Myocyte (in vitro differentiated cells): ENCODE measurements around the gene DHCR7. TPM values are rescaled to one million over a fixed set of nuclear protein-coding genes. Genes with fewer than 3 reads are reported as not detected.

Source experiments
- DNase-seq: peaks from one replicate; pipeline ENCODE4 v3.0.0-alpha.2; 2012; ENCODE audit warnings: low read depth
- total RNA-seq: library from RNA; depleted of rRNA; stranded (reverse); fragments of >200 nt; gene quantifications from 2 replicates; pipeline ENCODE4 v1.2.3, GENCODE V29; 2014

The DHCR7 gene
- total RNA-seq, 1 donor from 2014 or later = 87.5 TPM

DNA sequence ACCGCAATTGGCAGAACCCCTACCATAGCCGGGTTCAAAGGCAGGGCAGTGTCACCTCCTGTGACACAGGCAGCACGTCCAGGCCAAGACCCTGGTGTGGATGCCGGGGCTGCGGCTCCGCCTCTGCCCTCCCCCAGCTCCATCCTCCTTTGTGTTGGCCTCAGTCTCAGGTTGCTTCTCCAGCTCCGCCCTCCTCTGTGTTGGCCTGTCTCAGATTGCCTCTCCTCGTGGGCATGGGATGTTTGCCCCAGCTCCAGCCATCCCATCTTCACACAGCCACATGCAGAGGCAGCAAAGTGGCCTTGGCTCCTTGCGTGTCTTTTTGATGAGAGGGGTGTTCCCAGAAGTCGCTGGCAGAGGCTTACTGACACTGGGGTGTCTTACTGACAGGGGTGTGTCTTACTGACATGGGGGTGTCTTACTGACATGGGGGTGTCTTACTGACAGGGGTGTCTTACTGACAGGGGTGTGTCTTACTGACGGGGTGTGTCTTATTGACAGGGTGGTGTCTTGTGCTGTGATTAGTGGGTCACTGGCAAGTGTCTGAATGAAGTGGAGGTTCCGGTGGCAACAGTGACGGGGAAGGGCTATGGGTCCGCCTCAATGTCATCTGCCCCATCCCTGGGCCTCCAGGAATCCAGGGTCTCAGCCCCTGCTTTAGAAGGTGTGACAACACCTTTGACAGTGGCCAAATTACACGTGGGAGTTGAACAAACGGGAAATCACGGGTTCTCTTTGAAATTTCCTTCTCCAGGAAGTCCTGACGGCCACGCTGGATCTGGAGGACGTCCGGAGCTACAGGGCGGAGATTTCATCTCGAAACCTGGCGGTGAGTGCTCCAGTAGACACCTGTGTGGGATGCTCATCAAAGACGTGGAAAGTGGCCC lies 29.7 kb upstream of the DHCR7 start:
- no peak for DNase-seq

DNA sequence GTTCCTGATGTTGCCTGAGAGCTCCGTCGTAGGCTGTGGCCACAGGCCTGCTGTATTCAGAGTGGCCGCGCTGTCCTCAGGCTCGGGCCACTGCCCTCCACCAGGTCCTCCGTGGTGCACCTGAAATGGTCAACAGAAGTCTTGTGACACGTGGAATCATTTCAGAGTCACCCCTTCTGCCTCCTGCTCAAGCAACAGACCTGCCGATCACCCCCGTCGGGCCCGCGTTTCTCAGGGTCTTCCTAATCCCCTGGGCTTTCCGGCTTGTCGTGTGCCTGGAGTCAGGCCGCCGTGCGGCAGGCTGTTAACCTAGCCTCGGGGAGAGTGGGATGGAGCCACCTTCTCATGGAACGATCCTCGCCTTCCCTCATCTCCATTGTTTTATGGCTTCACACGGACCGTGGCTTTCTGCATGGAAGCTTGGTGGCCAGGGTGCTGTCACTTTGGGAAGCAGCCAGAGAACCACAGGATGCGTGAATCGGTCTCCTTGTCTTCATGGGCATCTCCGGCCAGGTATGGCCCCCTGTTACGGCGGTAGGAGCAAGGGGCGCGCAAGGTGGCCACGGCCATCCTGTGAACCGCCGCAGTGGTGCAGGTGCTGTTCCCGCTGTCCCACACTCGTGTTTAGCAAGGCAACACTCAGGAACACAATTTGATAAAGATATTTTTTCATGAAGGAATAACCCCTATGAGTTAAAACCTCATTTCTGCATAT lies 28.9 kb upstream of the DHCR7 start:
- DNase-seq = no peak

DNA sequence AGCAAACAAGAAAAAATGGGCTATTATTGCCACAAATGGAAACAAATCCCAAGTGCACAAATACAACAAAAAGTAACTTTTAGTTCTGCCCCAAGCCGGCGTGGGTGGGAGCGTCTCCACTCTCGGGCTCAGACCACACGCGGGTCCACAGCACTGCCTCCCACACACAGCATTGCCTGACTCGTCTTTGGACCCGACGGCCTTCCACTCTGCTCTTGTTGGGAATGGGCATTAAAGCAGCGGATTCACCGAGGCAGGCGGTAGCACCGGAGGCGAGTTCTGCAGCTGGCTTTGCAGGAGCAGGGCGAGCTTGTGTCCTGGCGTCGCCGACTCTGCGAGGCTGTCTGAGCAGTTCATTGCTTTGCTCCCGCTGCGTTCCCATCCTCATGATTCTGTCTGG lies 27.8 kb upstream of the DHCR7 start:
- DNase-seq = no peak

DNA sequence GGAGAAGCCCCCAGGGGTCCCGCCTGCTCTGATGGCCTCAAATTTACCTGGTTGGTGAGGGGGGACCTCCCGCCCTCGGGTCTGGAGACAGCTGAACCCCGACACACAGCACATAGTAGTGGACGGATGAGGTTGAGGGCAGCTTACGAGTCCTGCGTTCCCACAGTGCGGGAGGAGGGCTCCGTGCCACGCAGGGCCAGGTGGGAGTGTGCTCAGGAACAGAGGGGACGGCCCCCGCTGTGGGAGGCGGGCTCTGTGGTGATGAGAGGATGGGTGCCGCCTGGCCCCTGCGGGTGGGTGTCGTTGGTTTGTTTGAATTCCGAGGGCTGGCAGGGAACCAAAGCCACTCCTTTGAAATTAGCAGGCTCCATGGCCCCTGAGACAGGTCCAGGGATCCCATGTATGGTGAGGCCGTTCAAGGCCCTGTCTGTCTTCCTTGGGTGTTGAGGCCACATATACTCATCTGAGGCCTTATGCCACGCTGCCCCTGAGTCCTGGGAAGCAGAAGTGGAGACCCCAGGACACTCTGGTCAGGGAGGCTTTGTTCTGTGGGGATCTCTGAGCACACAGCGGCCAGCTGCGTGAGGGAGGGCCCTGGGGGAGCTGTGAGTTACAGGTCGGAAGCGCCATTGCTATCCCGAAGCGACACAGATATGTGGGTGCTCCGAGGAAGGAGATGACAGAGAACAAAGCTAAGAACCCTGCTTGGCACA lies 26.7 kb upstream of the DHCR7 start:
- DNase-seq = no peak

DNA sequence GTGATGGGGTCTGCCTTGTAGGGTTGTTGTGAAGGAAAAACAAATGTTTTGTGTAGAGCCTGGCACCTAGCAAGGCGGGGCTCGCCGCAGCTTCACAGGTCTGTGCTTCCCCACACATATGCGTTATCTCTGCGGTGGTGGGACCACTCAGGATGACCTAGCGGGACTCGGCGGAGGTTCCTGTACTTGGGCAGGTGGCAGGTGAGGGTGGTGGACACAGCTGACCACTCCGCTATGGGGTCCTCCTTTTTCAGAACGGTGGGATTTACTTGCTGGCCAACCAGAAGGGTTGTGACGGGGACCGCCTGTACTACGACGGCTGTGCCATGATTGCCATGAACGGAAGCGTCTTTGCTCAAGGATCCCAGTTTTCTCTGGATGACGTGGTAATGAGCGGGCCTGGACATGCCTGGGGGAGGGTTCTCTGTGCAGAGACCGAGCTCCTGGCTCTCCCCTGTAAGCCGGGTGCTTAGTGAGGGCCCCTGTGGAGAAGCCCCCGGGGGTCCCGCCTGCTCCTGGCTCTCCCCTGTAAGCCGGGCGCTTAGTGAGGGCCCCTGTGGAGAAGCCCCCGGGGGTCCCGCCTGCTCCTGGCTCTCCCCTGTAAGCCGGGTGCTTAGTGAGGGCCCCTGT lies 26.1 kb upstream of the DHCR7 start:
- no peak for DNase-seq

DNA sequence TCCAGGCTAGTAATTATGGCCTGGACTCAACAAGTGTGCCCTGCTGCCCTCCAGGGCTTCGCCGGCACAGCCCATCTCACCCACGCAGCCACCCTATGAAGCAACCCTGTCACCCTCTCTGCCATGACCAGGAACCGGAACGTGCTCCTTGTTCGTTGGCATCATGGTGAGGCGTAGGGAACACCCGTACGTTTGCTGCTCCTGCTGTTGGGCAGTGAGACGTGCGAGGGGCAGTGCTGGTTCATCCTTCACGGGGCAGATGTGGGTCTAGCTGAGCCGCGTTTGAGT lies 25.5 kb upstream of the DHCR7 start:
- DNase-seq = no peak

DNA sequence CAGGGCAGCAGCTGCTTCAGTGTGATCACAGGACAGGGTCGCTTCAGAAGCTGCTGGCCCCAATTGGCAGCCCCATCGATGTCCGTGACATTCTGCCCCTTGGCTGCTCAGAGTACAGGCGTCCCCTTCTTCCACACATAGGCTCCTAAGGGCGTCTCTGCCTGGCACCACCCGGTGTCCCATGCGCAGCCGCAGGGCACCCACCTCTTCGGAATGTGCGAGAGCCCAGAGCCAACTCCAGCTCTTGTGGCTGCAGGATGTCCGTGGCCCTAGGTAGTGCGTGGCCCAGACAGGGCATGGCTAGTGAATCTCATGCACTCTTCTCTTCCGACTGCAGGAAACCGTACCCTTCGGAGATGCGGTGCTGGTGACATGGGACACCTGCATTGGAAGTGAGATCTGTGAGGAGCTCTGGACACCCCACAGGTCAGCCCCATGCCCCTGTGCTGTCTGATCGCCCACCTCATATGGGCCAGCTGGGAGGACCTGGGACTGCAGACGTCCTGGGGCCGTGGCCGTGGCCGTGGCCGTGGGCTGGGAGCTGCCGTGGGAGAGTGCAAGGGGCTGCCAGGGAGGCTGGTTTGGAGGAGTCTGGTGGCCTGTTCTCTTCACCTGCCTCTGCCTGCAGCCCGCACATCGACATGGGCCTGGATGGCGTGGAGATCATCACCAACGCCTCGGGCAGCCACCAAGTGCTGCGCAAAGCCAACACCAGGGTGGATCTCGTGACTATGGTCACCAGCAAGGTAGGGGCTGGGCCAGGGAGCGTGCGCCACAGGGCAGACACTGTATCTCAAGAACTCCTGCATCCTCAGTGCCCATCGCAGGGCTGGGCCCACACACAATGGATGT lies 25.0 kb upstream of the DHCR7 start:
- no peak for DNase-seq

DNA sequence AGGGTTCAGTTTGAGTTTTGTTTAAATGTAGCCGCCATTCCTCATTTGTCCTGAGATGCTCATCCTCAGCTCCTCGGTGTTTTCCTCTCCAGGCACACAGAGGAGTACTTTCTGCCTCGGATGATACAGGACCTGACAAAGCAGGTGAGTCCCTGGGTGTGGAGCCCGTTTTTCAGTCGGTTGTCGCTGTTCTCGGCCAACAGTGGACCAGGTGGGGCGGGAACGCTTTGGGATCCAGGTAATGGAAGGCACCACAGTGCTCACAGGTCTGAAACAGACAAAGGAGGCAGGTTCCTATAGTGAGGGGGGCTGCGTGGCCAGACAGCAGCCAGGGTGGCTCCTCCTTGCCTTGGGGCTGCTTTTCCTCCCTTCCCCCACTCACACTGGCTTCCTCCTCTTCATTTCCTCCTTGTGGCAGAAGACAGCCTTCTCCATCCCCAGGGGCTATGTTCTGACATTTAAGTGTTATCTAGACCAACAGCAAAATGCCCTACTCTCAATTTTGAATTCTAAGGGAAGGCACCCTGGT lies 24.2 kb upstream of the DHCR7 start:
- DNase-seq = no peak

DNA sequence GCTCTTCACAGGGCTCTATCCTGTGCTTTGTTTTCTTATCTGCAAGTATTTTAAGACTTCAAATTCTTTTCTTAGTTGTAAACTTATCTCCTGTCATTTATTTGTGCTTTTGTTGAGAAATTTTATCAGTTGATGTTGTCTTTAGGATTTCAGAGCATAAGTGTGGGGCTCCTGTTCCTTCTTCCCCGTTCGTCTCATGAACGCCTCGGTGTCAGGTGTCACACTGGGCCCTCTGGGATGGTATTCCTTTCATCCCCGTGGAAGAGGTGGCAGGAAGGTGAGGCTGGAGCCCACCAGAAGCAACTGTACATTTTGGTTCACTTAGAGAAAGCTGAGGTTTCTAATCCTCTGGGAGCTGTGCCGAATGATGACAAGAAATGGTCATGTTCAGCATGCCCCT lies 22.8 kb upstream of the DHCR7 start:
- no peak for DNase-seq

DNA sequence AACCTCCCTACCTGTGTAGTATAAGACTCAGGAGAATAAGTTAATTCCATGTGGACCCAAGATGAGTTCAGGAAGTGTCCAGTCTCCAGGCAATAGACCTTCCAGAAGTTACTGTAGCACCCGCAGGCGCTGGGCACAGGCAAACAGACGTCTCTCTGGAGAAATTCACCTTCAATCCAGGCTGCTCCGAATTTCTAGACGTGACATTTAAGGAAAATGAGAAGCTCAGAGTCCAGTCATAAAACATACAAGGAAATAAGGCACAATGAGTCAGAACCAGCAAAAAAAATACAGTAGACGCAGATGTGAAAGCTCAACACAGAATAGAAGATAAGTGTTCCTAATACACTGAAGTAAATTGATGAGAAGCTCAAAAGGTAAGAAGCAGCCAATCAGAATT lies 19.0 kb upstream of the DHCR7 start:
- no peak for DNase-seq

DNA sequence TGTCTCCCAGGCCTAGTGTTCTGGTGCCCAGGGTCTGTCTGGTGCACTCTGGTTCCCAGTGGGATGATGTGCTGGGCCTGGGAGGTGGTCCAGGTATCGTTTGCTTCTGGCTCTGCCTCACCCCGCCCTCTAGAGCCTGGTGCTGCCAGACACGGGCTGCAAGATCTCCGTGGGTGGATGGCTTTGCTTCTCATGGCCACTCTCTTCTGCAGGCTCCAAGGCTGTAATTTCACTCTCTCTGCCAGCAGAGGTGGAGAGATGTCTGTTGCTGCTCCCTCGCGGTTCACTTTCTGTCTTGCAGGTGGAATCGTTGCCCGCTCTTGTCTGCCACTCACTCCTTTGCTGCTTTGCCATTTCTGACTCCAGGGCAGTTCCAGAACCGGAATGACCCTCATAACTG lies 18.2 kb upstream of the DHCR7 start:
- no peak for DNase-seq

DNA sequence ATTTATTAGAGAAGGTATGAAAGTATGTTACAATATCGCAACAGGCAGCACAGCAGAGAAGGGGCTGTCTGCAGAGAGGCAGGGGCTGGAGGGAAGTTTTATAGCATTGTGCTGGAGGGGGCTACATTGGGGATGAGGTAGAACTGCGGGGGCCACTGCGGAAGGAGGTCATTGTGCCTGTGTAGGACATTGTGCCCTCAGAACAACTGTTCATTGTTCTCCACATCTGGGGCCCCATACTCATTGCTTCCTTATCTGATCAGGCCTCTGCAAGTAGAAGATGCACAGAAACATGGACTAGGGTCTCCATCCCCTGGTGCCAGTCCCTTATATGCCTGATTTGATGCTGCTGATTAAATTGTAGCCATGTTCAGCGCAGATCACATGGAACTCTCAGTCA lies 16.9 kb upstream of the DHCR7 start:
- no peak for DNase-seq

DNA sequence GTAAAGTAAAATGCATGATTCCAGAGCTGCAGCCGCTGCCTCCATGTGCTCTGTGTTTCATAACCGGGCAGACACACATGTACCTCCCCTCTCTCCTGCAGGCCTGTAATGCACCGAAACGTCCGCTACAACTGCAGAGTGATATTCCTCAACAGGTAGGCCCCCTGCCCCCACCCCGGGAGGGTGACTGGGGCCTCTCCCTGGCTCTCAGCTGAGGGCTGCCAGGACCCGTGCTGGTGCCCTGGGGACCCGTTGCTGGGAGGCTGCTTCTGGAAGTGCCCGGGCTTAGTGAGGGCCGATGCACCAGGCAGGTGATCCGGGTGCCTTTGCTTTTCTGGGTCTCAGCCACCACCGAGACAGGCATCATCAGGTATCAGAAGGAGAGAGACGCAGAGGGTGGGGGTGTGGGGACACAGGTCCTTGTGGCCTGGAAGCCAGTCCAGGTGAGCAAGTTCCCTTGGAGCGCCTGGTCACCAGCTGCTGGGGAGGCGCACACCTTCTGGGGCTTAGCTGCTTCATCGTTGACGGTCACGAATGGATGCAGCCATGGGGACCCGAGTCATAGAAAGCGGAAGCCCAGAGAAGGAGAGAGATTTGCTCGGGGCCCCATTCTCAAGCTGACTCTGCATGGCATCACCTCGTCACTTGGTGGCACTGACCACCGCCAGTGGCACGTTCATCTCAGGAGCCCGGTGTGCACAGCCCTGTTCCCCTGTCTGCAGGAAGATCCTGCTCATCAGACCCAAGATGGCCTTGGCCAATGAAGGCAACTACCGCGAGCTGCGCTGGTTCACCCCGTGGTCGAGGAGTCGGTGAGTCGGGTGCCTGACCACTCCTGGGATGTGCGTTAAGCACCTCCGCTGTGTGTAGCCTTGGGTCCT lies 15.4 kb upstream of the DHCR7 start:
- no peak for DNase-seq

DNA sequence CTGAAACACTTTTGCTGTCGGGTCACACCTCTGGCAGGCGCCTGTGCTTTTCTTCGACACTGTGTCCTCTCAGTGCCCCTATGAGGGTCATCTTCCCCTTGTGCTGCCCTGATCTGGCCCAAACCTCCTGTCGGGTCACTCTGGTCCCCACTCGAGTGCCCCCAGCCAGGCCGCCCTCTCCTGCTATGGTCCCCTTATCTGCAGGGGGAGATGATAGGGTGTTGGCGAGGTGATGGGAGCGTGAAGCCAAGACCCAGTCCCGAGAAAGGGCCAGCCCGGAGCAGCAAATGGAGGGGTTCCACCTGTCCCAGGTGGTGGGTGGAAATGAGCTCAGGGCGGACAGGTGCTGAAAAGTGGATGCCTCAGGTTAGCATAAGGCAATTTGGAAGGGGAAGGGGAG lies 14.5 kb upstream of the DHCR7 start:
- no peak for DNase-seq

DNA sequence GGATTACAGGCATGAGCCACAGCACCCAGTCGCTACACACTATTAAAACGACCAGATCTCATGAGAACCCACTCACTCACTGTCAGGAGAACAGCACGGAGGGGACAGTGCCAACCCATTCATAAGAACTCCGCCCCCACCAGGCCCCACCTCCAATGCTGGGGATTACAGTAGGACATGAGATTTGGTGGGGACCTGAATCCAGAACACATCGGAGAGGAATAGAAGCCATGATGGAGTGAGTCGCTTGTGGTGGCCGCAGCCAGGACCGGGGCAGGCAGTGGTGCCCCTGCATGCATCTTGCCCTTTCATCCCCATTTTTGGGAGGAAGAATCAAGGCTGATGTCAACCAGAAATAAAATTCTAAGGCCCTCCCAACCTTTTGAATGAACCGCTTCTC lies 13.5 kb upstream of the DHCR7 start:
- no peak for DNase-seq

DNA sequence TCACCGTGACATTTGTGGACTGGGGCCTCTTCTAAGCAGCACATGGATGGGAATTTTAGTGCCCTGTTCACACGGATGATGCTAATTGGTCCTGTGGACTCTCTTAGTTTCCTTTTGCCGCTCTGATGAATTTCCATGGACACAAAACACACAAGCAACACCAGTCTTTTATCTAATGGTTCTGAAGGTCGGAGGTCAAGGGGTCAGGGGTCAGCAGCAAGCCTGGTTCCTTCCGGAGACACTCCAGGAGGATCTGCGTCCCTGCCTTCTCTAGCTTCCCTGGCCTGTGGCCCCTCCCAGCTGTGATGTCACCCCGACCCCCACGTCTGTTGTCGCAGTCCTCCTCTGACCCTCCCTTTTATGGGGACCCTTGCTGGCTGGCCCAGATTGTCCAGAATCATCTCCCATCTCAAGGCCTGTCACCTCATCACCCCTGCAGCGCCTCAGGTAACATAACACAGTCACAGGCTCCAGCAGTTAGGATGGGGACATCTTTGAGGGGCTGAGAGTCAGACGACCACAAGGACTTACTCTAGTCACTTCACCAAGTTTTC lies 11.7 kb upstream of the DHCR7 start:
- no peak for DNase-seq

DNA sequence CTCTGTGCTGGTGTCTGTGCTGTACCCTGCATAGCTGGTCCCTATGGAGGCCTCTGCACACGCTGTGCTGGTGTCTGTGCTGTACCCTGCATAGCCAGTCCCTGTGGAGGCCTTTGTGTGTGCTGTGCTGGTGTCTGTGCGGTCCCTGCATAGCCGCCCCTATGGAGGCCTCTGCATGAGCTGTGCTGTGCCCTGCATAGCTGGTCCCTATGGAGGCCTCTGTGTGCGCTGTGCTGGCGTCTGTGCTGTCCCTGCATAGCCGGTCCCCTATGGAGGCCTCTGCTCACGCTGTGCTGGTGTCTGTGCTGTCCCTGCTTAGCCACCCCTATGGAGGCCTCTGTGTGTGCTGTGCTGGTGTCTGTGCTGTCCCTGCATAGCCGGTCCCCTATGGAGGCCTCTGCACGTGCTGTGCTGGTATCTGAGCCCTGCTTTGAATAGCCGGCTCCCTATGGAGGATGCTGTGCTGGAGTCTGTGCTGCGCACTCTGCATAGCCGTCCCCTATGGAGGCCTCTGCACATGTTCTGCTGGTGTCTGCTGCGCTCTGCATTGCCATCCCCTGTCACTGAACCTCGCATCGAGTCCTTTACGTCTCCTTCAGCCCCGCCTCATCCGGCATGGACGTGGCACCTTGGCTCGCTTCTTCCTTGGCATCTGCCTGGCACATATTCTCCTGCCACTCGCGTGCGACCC lies 11.0 kb upstream of the DHCR7 start:
- no peak for DNase-seq

DNA sequence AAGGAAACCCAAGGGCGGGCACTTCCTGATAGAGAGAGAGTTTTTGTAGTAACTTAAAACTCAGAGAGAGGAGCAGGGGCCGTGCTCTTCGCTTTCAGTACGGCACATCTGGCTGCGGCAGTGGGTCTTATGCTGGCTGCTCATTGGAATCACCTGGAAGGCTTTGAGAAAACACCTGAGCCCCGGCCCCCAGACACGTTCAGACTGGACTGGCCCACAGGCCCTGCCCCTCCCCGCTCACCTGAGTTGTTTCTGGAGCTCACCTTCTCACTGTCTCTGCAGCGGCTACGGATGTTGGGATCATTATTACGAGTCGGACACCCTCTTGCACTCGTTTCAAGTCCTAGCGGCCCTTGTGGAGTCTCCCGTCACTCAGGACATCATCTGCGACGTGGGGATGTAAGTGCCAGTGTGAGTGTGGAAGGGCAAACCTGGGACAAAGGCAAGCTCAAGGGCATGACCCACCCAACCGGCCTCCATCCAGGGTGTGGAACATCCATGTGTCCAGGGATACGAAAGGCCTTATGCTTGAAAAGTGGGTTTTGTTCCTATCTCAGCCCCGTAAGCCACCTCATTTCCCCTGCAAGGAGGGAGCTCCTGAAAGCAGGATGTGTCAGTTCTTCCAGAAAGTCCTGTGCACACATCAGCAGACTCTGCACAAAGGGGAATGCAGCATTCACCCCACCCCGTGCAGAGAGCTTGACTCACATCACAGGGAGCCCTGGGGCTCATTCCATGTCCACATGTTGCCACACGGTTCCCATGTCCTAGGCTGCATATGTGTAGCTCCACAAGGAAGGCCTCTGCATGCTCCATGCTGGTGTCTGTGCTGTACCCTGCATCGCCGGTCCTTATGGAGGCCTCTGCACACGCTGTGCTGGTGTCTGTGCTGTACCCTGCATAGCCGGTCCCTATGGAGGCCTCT lies 10.2 kb upstream of the DHCR7 start:
- DNase-seq = no peak
